GM12874 (cell line): Measurements from ENCODE around the gene LAX1.

ENCODE experiments used
- TF ChIP-seq, protein P1 (sequence below): IDR thresholded peaks from 2 replicates; pipeline ENCODE4 v1.5.1; 2011; ENCODE audit warnings: low read depth, mild to moderate bottlenecking, control low read depth, low read length, moderate library complexity; ENCODE audit not compliant: insufficient read depth

The LAX1 gene

DNA sequence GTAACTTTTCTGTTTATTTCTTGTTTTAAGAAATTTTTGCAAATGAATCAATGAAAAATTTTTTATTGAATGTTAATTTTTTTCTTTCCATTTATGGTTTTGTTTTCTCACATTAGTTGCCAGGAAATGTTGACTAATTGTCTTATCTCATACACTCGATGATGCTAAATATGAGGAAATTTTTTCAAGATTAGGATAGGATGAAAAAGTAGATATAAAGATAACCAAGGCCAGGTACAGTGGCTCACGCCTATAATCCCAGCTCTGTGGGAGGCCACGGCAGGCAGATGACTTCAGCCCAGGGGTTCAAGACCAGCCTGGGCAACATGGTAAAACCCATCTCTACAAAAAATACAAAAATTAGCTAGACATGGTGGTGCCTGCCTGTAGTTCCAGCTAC lies 12.6 kb downstream of the LAX1 start:
- TF ChIP-seq, protein P1, sequence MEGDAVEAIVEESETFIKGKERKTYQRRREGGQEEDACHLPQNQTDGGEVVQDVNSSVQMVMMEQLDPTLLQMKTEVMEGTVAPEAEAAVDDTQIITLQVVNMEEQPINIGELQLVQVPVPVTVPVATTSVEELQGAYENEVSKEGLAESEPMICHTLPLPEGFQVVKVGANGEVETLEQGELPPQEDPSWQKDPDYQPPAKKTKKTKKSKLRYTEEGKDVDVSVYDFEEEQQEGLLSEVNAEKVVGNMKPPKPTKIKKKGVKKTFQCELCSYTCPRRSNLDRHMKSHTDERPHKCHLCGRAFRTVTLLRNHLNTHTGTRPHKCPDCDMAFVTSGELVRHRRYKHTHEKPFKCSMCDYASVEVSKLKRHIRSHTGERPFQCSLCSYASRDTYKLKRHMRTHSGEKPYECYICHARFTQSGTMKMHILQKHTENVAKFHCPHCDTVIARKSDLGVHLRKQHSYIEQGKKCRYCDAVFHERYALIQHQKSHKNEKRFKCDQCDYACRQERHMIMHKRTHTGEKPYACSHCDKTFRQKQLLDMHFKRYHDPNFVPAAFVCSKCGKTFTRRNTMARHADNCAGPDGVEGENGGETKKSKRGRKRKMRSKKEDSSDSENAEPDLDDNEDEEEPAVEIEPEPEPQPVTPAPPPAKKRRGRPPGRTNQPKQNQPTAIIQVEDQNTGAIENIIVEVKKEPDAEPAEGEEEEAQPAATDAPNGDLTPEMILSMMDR, result no peak

DNA sequence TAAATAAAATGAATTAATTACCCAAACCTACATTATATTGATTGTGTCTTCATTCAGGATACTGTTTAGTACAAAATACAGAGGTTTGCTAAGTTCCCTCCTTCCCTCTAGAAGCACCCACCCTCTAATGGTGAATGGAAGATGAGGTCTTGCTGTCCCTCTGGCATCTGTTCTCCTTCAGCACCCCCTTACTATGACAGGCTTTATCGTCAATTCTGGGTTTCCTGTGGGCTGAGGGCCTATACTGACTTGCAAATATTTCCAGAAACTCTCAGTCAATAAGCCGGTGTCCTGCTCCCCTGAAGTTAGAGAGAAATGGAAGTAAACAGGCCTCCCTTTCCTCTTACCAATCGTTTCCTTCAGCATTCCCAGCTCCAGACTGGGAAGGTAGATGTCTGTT lies 13.2 kb downstream of the LAX1 start:
- TF ChIP-seq, protein P1, result no peak

GRCh38 chr1:203778789-203779188 lies 13.8 kb downstream of the LAX1 start:
- TF ChIP-seq, protein P1, result no peak

DNA sequence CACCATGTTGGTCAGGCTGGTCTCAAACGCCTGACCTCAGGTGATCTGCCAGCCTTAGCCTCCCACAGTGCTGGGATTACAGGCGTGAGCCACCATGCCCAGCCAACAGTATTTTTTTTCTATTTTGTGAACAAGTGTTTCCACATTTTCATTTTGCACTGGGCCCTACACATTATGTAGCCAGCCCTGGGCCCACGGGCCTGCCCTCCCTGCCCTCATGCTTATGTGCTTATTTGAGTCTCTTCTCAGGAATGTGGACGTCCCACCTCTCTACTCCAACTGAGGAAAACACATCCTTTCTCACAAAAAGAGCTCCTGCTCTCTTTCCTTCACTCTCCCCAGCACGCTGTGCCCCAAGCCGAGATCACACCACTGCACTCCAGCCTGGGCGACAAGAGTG lies 17.0 kb downstream of the LAX1 start:
- TF ChIP-seq, protein P1, result no peak

- TF ChIP-seq, protein P1, result no peak
These were observed 25.0 kb downstream of the LAX1 start for GRCh38 chr1:203789966-203790365.

GRCh38 chr1:203791498-203791897 lies 26.5 kb downstream of the LAX1 start:
- TF ChIP-seq, protein P1, result no peak

DNA sequence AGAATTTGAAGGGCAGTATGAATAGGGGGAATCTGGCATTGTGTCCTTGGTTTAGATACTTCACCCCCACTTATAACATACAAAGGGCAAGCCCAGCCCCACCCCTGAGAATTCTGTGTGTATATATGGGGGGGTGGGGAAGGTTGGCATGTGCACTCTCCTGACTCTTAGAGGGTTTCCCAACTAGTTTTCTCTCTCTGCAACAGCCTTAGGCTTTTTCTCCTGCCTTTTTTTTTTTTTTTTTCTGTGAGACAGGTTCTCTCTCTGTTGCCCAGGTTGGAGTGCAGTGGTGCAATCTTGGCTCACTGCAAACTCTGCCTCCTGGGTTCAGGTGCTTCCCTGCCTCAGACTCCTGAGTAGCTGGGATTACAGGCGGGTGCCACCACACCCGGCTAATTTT lies 27.5 kb downstream of the LAX1 start:
- TF ChIP-seq, protein P1, result no peak

- TF ChIP-seq, protein P1, result no peak
These were observed 29.9 kb downstream of the LAX1 start for GRCh38 chr1:203794764-203795440.
